ENCODE data around the gene PRR35. TPM values are rescaled to one million over a fixed set of nuclear protein-coding genes. Genes with fewer than 3 reads are reported as not detected.

PRR35 gene
- total and polyA plus RNA-seq, 4 donors = not detected

DNA sequence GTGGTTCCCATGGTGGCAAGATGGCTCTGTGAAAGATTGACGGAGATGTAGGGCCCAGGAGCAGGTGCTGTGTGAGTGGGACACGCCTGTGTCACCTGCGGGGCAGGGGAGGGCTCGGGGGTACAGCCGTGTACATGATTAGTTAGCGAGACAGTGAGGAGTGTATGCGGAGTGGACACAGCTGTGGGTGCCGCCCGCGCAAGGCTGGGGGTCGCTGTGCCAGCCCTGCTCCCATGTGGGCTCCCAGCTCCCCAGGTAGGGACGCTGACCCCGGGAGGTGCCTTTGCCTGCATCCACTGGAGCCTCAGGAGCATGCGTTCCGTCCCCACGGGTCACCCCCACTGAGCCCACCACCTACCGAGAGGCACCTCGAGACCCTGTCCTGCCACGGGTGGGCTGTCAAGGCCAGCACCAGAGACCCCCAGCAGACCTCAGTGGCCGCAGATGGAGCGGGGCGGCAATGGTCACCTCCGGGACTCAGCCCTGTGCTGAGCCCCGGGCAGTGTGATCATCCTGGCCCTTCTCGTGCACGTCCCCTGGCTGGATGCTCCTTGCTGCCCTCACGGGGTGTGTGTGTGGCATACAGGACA, 25.2 kb upstream of the PRR35 start:
- Histone ChIP-seq H3K36me3 (ENCODE audit: control insufficient read depth in 4 of 4, insufficient read depth in 4 of 4, low read length in 4 of 4) (peaks cover 0 to 33% (median 0%) of the 10 kb centered on the region in 4 donors), H3K4me1 (ENCODE audit: control insufficient read depth in 5 of 5, insufficient read depth in 5 of 5, low read length in 5 of 5) (peaks cover 0 to 7% (median 0%) of the 10 kb centered on the region in 5 donors), H3K9ac (ENCODE audit: insufficient read depth in 1 of 2, low read length in 2 of 2) (no peak overlapping the region), H3K27me3 (ENCODE audit: control insufficient read depth in 3 of 3, insufficient read depth in 3 of 3, low read length in 2 of 3) (no peaks in the 10 kb centered on the region), H3K9me3 (ENCODE audit: control insufficient read depth in 4 of 4, insufficient read depth in 3 of 4, low read length in 3 of 4) (no peaks in the 10 kb centered on the region), H3K27ac (ENCODE audit: low read depth in 1 of 2, low read length in 1 of 2) (no peak overlapping the region), H3K4me3 (no peak overlapping the region)
- WGBS, 2 donors = 95 to 97% methylated on average over 27 of the region's 27 CpGs
- ATAC-seq (ENCODE audit: insufficient read depth, low FRiP score) = no peak
- DNase-seq = no peak
- TF ChIP-seq, protein P1, sequence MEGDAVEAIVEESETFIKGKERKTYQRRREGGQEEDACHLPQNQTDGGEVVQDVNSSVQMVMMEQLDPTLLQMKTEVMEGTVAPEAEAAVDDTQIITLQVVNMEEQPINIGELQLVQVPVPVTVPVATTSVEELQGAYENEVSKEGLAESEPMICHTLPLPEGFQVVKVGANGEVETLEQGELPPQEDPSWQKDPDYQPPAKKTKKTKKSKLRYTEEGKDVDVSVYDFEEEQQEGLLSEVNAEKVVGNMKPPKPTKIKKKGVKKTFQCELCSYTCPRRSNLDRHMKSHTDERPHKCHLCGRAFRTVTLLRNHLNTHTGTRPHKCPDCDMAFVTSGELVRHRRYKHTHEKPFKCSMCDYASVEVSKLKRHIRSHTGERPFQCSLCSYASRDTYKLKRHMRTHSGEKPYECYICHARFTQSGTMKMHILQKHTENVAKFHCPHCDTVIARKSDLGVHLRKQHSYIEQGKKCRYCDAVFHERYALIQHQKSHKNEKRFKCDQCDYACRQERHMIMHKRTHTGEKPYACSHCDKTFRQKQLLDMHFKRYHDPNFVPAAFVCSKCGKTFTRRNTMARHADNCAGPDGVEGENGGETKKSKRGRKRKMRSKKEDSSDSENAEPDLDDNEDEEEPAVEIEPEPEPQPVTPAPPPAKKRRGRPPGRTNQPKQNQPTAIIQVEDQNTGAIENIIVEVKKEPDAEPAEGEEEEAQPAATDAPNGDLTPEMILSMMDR (IDR thresholded peaks at IDR 0.05; ENCODE audit: control extremely low read depth, extremely low read depth) = no peak

DNA sequence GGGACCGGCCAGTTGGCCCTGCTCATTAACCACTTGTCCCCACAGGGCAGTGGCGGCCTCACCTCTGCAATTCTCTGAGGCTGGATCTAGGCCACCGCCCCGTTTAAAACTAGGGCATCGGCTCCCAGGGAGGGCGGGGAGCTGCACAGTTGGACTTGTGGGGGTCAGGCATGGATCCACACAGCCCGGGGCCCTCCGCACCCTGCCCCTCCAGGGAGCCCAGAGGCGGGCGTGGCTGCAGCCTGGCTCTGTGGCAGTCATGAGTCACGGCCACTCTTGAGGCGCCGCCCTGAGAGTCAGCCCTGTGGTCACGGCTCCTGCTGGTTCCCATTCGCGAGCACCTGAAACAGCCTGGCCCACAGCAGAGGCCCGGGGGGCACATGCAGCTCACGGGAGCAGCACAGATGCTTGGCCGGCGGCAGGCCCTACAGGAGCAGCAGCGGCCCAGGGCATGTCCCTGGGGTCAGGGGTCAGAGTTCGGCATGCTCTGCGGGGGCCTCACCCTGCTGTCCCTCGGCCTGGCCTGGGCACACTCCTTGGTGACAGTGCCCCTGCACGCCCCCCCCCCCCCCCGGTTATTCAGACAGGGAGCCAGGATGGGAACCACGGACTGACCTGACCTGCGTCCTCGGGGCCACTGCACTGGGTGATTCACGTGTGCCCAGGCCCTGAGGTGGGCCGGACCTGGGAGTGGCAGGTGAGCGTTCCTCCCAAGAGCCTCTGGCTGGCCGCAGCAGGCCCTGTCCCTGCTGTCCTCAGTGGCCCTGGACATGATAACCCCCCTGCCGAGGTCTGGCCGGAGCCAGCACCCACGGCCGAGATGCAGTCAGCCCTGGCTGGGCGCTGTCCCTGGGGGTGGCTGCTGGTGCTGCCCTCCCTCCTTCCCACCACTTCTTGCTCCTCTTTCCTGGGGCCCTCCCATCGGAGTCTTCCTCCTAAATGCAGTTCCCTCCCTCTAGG, 24.5 kb upstream of the PRR35 start:
- ATAC-seq (ENCODE audit: insufficient read depth, low FRiP score) (no peak), DNase-seq (no peak)
- H3K9me3 ChIP-seq (ENCODE audit: control insufficient read depth in 4 of 4, insufficient read depth in 3 of 4, low read length in 3 of 4) = no peaks in the 10 kb centered on the region
- peaks cover 0 to 39% (median 3%) of the 10 kb centered on the region in 4 donors for H3K36me3 ChIP-seq (ENCODE audit: control insufficient read depth in 4 of 4, insufficient read depth in 4 of 4, low read length in 4 of 4)
- H3K27me3 ChIP-seq (ENCODE audit: control insufficient read depth in 3 of 3, insufficient read depth in 3 of 3, low read length in 2 of 3) = no peaks in the 10 kb centered on the region
- 84 to 92% methylated on average over 39 of the region's 39 CpGs for WGBS, 2 donors
- no peak overlapping the region for H3K9ac ChIP-seq (ENCODE audit: insufficient read depth in 1 of 2, low read length in 2 of 2)
- H3K4me1 ChIP-seq (ENCODE audit: control insufficient read depth in 5 of 5, insufficient read depth in 5 of 5, low read length in 5 of 5) = peaks cover 0 to 6% (median 0%) of the 10 kb centered on the region in 5 donors
- H3K27ac ChIP-seq (ENCODE audit: low read depth in 1 of 2, low read length in 1 of 2) = no peak overlapping the region
- no peak overlapping the region for H3K4me3 ChIP-seq
- TF ChIP-seq, protein P1 (IDR thresholded peaks at IDR 0.05; ENCODE audit: control extremely low read depth, extremely low read depth) = no peak

- peaks cover 0 to 42% (median 3%) of the 10 kb centered on the region in 4 donors for H3K36me3 ChIP-seq (ENCODE audit: control insufficient read depth in 4 of 4, insufficient read depth in 4 of 4, low read length in 4 of 4)
- H3K27me3 ChIP-seq (ENCODE audit: control insufficient read depth in 3 of 3, insufficient read depth in 3 of 3, low read length in 2 of 3) = no peaks in the 10 kb centered on the region
- H3K9me3 ChIP-seq (ENCODE audit: control insufficient read depth in 4 of 4, insufficient read depth in 3 of 4, low read length in 3 of 4) = no peaks in the 10 kb centered on the region
- DNase-seq (no peak), ATAC-seq (ENCODE audit: insufficient read depth, low FRiP score) (no peak)
- no peak overlapping the region for H3K9ac ChIP-seq (ENCODE audit: insufficient read depth in 1 of 2, low read length in 2 of 2)
- TF ChIP-seq, protein P1 (IDR thresholded peaks at IDR 0.05; ENCODE audit: control extremely low read depth, extremely low read depth) = no peak
- WGBS, 2 donors = 93 to 94% methylated on average over 17 of the region's 17 CpGs
- H3K27ac ChIP-seq (ENCODE audit: low read depth in 1 of 2, low read length in 1 of 2) = no peak overlapping the region
- H3K4me1 ChIP-seq (ENCODE audit: control insufficient read depth in 5 of 5, insufficient read depth in 5 of 5, low read length in 5 of 5) = peaks cover 0 to 6% (median 0%) of the 10 kb centered on the region in 5 donors
- no peak overlapping the region for H3K4me3 ChIP-seq
These were observed 23.4 kb upstream of the PRR35 start for GRCh38 chr16:536746-537145.

Measured in lung (tissue), 12 donors.